H4 (cell line): ENCODE data around the gene RUFY3. TPM values are rescaled to one million over a fixed set of nuclear protein-coding genes. Genes with fewer than 3 reads are reported as not detected.
"Not testable (repeated sequence)": the region's sequence is repeated elsewhere in the genome, so short reads cannot be mapped to it uniquely, and the experiment has no call there.

Experiments
- DNase-seq: peaks from one replicate; pipeline ENCODE4 v3.0.0-alpha.2; 2015; ENCODE audit warnings: low spot score
- total RNA-seq: library from RNA; depleted of rRNA; stranded (reverse); fragments of >200 nt; shearing (Covaris generic); gene quantifications from 2 replicates; pipeline ENCODE4 v1.2.3, GENCODE V29; 2014

RUFY3 gene
- total RNA-seq, 1 experiment from 2014 or later: 15.5 TPM

GRCh38 chr4:70737409-70737808 is 15.6 kb downstream of the RUFY3 start:
- DNase-seq: no peak

- no peak for DNase-seq
Observed at GRCh38 chr4:70739496-70740337, 18.0 kb downstream of the RUFY3 start.

GRCh38 chr4:70741867-70742658 is 20.3 kb downstream of the RUFY3 start:
- DNase-seq: no peak

GRCh38 chr4:70743731-70744130 is 22.0 kb downstream of the RUFY3 start:
- no peak for DNase-seq

GRCh38 chr4:70746179-70746839 is 24.5 kb downstream of the RUFY3 start:
- DNase-seq: no peak

GRCh38 chr4:70747874-70748273 is 26.1 kb downstream of the RUFY3 start:
- DNase-seq: no peak

GRCh38 chr4:70749313-70749712 is 27.5 kb downstream of the RUFY3 start:
- no peak for DNase-seq

GRCh38 chr4:70752236-70752635 is 30.5 kb downstream of the RUFY3 start:
- DNase-seq: no peak

- DNase-seq: no peak
Observed at GRCh38 chr4:70753630-70754029, 31.9 kb downstream of the RUFY3 start.

GRCh38 chr4:70754470-70754869 is 32.7 kb downstream of the RUFY3 start:
- DNase-seq: no peak

GRCh38 chr4:70754990-70755688 is 33.4 kb downstream of the RUFY3 start:
- DNase-seq: no peak

GRCh38 chr4:70759126-70759525 is 37.4 kb downstream of the RUFY3 start:
- no peak for DNase-seq

- no peak for DNase-seq
Observed at GRCh38 chr4:70759627-70760026, 37.9 kb downstream of the RUFY3 start.

GRCh38 chr4:70760662-70761061 is 38.9 kb downstream of the RUFY3 start:
- DNase-seq: no peak

GRCh38 chr4:70761276-70761816 is 39.6 kb downstream of the RUFY3 start:
- DNase-seq: no peak

GRCh38 chr4:70765368-70765767 is 43.6 kb downstream of the RUFY3 start:
- DNase-seq: no peak

GRCh38 chr4:70768301-70768948 is 46.7 kb downstream of the RUFY3 start:
- no peak for DNase-seq

- DNase-seq: not testable (repeated sequence)
Observed at GRCh38 chr4:70769396-70769795, 47.6 kb downstream of the RUFY3 start.

- no peak for DNase-seq
Observed at GRCh38 chr4:70772929-70773555, 51.3 kb downstream of the RUFY3 start.

- DNase-seq: peak; percentile 71
Observed at GRCh38 chr4:70778888-70779422, 57.2 kb downstream of the RUFY3 start.
